GM12878 (cell line): ENCODE data around the gene PLXNA4. TPM values are rescaled to one million over a fixed set of nuclear protein-coding genes. Genes with fewer than 3 reads are reported as not detected.

ENCODE experiments used
- ATAC-seq: fragments of 200-7000 bp; cut with Tn5 transposase; 3 replicates; pipeline ENCODE4 v1.9.1; 2020; ENCODE audit warnings: mild to moderate bottlenecking, moderate library complexity
- BruUV-seq: library from RNA; stranded (reverse); fragments of 400-500 nt; replicated peaks from 2 replicates; lab custom pipeline; 2021; lab: Mats Ljungman, UMichigan
- CTCF ChIA-PET: fragments of 300-600 bp; sonication (Branson Sonifier 250); formaldehyde crosslinking; extraction: SDS; loops from one replicate; lab custom pipeline; 2021; ENCODE audit warnings: inconsistent platforms; lab: Yijun Ruan, JAX
- POLR2A ChIA-PET: fragments of 350-600 bp; formaldehyde crosslinking; extraction: SDS; loops from one replicate; lab custom pipeline; 2021; ENCODE audit warnings: inconsistent platforms; lab: Charles Lee
- RAD21 ChIA-PET: fragments of 300-600 bp; sonication (Branson Sonifier 250); formaldehyde crosslinking; loops from one replicate; lab custom pipeline; 2023; ENCODE audit warnings: antibody characterized with exemption; ENCODE audit not compliant: unreplicated experiment; lab: Charles Lee
- SMC1A ChIA-PET: fragments of 300-600 bp; sonication (Branson Sonifier 250); formaldehyde crosslinking; loops from one replicate; lab custom pipeline; 2023; ENCODE audit not compliant: unreplicated experiment, uncharacterized antibody; lab: Charles Lee
- DNase-seq: peaks from one replicate; pipeline ENCODE4 v3.0.0-alpha.2; 2011; ENCODE audit warnings: low read depth, low spot score
- FAIRE-seq: peaks from 3 replicates; lab custom pipeline; 2011; peaks lifted over from hg19 to GRCh38; lab: Jason Lieb, UNC
- H2AFZ ChIP-seq: 2 replicates; pipeline ENCODE4 v1.6.0; 2011; ENCODE audit warnings: low read depth, low read length, control low read depth; ENCODE audit not compliant: control insufficient read depth
- H3K27ac ChIP-seq: 2 replicates; pipeline ENCODE4 v1.5.1; 2011; ENCODE audit warnings: control low read depth; ENCODE audit not compliant: control insufficient read depth, insufficient read depth
- H3K27me3 ChIP-seq, 2 experiments: replicated peaks in 1 of 2; 2 replicates each; pipeline versions ENCODE4 v1.6.0 to v1.6.1; 2011; ENCODE audit warnings: low read length in 1 of 2; ENCODE audit not compliant: control insufficient read depth in 2 of 2, insufficient read depth in 2 of 2
- H3K36me3 ChIP-seq, 2 experiments: 2 replicates each; pipeline ENCODE4 v1.5.1; 2011; ENCODE audit warnings: low read length in 1 of 2; ENCODE audit not compliant: control insufficient read depth in 2 of 2, insufficient read depth in 2 of 2
- H3K4me1 ChIP-seq: 2 replicates; pipeline ENCODE4 v1.6.1; 2011; ENCODE audit warnings: mild to moderate bottlenecking, low read length, moderate library complexity, mixed read lengths; ENCODE audit not compliant: control insufficient read depth, insufficient read depth
- H3K4me2 ChIP-seq: 2 replicates; pipeline ENCODE4 v1.6.0; 2011; ENCODE audit warnings: control low read depth; ENCODE audit not compliant: control insufficient read depth, insufficient read depth
- H3K4me3 ChIP-seq: fragments of 200-600 bp; sonication (generic); 2 replicates; pipeline ENCODE4 v1.5.1; 2016
- H3K79me2 ChIP-seq: 2 replicates; pipeline ENCODE4 v1.6.0; 2011; ENCODE audit warnings: low read length; ENCODE audit not compliant: control insufficient read depth, insufficient read depth
- H3K9ac ChIP-seq: 2 replicates; pipeline ENCODE4 v1.8.0; 2011; ENCODE audit warnings: low read length, control low read depth, mixed read lengths; ENCODE audit not compliant: control insufficient read depth, insufficient read depth
- H3K9me3 ChIP-seq: replicated peaks from 3 replicates; pipeline ENCODE4 v1.5.1; 2011; ENCODE audit warnings: mild to moderate bottlenecking, low read length; ENCODE audit not compliant: control insufficient read depth, insufficient read depth
- H4K20me1 ChIP-seq: 2 replicates; pipeline ENCODE4 v1.6.0; 2011; ENCODE audit not compliant: control insufficient read depth, insufficient read depth
- BCL3 ChIP-seq: IDR thresholded peaks from 2 replicates; pipeline ENCODE4 v1.6.1; 2011; ENCODE audit warnings: borderline replicate concordance, low read depth, mild to moderate bottlenecking, moderate library complexity, low read length; ENCODE audit not compliant: insufficient read depth, poor library complexity, severe bottlenecking
- CBFB ChIP-seq: IDR thresholded peaks from 2 replicates; pipeline ENCODE4 v1.6.1; 2016; ENCODE audit warnings: antibody characterized with exemption, low read depth
- CEBPB ChIP-seq, 2 experiments: fragments of 150-350 bp in 1 of 2; IDR thresholded peaks; 2 replicates each; pipeline ENCODE4 v1.6.1; 2012 to 2014; ENCODE audit warnings: low read depth in 2 of 2, low read length in 2 of 2, borderline replicate concordance in 1 of 2, inconsistent platforms in 1 of 2
- CHD1 ChIP-seq: IDR thresholded peaks from 2 replicates; pipeline ENCODE4 v1.6.1; 2012; ENCODE audit warnings: low read depth, low read length, improper control_type of control experiment
- NR2C1 ChIP-seq: fragments of 450-650 bp; IDR thresholded peaks from 2 replicates; pipeline ENCODE4 v1.6.1; 2017; ENCODE audit warnings: antibody characterized with exemption, mild to moderate bottlenecking, moderate library complexity
- PAX8 ChIP-seq: fragments of 450-650 bp; IDR thresholded peaks from 2 replicates; pipeline ENCODE4 v1.6.1; 2017; ENCODE audit warnings: mild to moderate bottlenecking, moderate library complexity
- RELA ChIP-seq: fragments of 450-650 bp; IDR thresholded peaks from 2 replicates; pipeline ENCODE4 v1.8.0; 2014; ENCODE audit warnings: borderline replicate concordance; ENCODE audit not compliant: partially characterized antibody
- SREBF1 ChIP-seq: IDR thresholded peaks from 2 replicates; pipeline ENCODE4 v1.6.1; 2012; ENCODE audit warnings: mild to moderate bottlenecking, low read length
- SRF ChIP-seq, 2 experiments: IDR thresholded peaks; 2 replicates each; pipeline ENCODE4 v1.6.1; 2011; ENCODE audit warnings: low read depth in 2 of 2, low read length in 2 of 2, mild to moderate bottlenecking in 1 of 2, moderate library complexity in 1 of 2
- TCF12 ChIP-seq: IDR thresholded peaks from 2 replicates; pipeline ENCODE4 v1.6.1; 2011; ENCODE audit warnings: low read depth, mild to moderate bottlenecking, low read length
- ZNF217 ChIP-seq: fragments of 450-650 bp; IDR thresholded peaks from 2 replicates; pipeline ENCODE4 v1.6.1; 2017; ENCODE audit warnings: antibody characterized with exemption, mild to moderate bottlenecking
- ZNF384 ChIP-seq: IDR thresholded peaks from 2 replicates; pipeline ENCODE4 v1.6.1; 2012; ENCODE audit warnings: low read depth, mild to moderate bottlenecking, low read length, improper control_type of control experiment, borderline replicate concordance
- WGBS: methylation state at CpG from one replicate; pipeline ENCODE4 v1.1.6; 2016; ENCODE audit warnings: low lambda C conversion rate; ENCODE audit not compliant: insufficient replicate concordance, insufficient coverage; ENCODE audit errors: missing lambda C conversion rate; 5-methylcytosine and 5-hydroxymethylcytosine counted together
- in situ Hi-C: fragments of 300-500 bp; cut with MboI; formaldehyde crosslinking; loops from 9 replicates; pipeline ENCODE4 v1.14.3; 2018; ENCODE audit warnings: mixed read lengths
- intact Hi-C: fragments of 100-400 bp; cut with micrococcal nuclease; formaldehyde crosslinking; loops from one replicate; pipeline ENCODE4 v1.14.2; 2022; ENCODE audit not compliant: unreplicated experiment
- polyA plus RNA-seq, 11 experiments: library from polyadenylated mRNA; depleted of rRNA in 4 of 11; unstranded in 6 of 11; stranded (reverse) in 5 of 11; fragments of >200 nt; fragmentation: Nextera tagmentation in 4 of 11; fragmentation: Illumina TruSeq in 1 of 11; extraction: Ambion mirVana in 4 of 11; extraction: Trizol in 1 of 11; gene quantifications; 1 replicate in 1 of 11; 2 replicates in 10 of 11; pipeline versions ENCODE4 v1.2.1 to v1.2.3, GENCODE V29; 2011 to 2016; ENCODE audit warnings: inconsistent platforms in 2 of 11, missing spikeins in 2 of 11, low read depth in 1 of 11
- total RNA-seq, 4 experiments: library from RNA; depleted of rRNA in 3 of 4; stranded (reverse); fragments of >200 nt in 3 of 4; fragmentation: Illumina TruSeq in 1 of 4; extraction: Trizol in 1 of 4; gene quantifications; 2 replicates each; pipeline versions ENCODE4 v1.2.1 to v1.2.3, GENCODE V29; 2013 to 2021
- TF ChIP-seq, protein P1 (sequence below): fragments of 450-650 bp; IDR thresholded peaks from 2 replicates; pipeline ENCODE4 v1.6.1; 2017; ENCODE audit warnings: mild to moderate bottlenecking, moderate library complexity
- TF ChIP-seq, protein P2 (sequence below): fragments of 450-650 bp; formaldehyde crosslinking; IDR thresholded peaks from 2 replicates; pipeline ENCODE4 v1.4.0; 2020; ENCODE audit warnings: mild to moderate bottlenecking, moderate library complexity

The PLXNA4 gene
- total and polyA plus RNA-seq, 10 of the 15 experiments (the other 5 are each of a cell fraction or from before 2014, with no cell fraction given) = 0.03 TPM; not detected in 9

DNA sequence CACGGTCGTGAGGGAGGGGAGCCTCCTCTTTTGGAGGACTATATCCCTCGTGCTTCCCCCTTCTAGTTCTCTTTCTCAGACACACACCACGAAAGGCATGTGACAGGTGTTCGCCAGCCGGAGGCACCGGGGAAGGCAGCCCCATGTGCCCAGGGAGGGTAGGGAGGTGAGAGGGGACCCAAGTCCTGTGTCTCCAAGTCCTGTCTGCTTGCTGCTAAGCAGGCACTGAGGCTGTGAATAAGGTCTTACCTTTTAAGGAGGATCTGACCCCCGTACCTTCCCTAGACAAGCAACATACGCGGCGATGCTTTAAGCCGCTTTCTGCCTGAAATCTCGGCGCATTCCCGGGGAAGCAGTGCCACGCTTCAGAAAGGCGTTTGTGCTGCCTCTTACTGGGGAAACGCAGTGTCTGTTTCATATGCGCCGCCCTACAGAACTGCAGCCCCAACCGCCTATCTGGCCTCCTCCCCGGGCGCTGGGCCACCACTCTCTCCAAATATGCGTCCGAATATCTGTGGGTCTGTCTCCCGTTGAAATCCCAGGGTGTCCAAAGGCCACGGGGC is 770 bp downstream of the PLXNA4 start (continued):
- TF ChIP-seq, protein P1, sequence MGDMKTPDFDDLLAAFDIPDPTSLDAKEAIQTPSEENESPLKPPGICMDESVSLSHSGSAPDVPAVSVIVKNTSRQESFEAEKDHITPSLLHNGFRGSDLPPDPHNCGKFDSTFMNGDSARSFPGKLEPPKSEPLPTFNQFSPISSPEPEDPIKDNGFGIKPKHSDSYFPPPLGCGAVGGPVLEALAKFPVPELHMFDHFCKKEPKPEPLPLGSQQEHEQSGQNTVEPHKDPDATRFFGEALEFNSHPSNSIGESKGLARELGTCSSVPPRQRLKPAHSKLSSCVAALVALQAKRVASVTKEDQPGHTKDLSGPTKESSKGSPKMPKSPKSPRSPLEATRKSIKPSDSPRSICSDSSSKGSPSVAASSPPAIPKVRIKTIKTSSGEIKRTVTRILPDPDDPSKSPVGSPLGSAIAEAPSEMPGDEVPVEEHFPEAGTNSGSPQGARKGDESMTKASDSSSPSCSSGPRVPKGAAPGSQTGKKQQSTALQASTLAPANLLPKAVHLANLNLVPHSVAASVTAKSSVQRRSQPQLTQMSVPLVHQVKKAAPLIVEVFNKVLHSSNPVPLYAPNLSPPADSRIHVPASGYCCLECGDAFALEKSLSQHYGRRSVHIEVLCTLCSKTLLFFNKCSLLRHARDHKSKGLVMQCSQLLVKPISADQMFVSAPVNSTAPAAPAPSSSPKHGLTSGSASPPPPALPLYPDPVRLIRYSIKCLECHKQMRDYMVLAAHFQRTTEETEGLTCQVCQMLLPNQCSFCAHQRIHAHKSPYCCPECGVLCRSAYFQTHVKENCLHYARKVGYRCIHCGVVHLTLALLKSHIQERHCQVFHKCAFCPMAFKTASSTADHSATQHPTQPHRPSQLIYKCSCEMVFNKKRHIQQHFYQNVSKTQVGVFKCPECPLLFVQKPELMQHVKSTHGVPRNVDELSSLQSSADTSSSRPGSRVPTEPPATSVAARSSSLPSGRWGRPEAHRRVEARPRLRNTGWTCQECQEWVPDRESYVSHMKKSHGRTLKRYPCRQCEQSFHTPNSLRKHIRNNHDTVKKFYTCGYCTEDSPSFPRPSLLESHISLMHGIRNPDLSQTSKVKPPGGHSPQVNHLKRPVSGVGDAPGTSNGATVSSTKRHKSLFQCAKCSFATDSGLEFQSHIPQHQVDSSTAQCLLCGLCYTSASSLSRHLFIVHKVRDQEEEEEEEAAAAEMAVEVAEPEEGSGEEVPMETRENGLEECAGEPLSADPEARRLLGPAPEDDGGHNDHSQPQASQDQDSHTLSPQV = no peak
- TF ChIP-seq CBFB = no peak
- no peak for TF ChIP-seq NR2C1
- no peak for TF ChIP-seq PAX8
- TF ChIP-seq CEBPB (IDR thresholded peaks at IDR 0.05; ENCODE audit: borderline replicate concordance in 1 of 2, low read depth in 2 of 2, low read length in 2 of 2) = no peak

- Histone ChIP-seq H3K27me3 (peaks cover 21 to 22% of the 10 kb centered on the region in 2 experiments), H3K4me1 (no peaks in the 10 kb centered on the region), H3K4me3 (no peak overlapping the region), H3K36me3 (no peaks in the 10 kb centered on the region), H3K4me2 (no peak overlapping the region), H4K20me1 (no peaks in the 10 kb centered on the region), H3K9me3 (no peaks in the 10 kb centered on the region), H2AFZ (no peak overlapping the region), H3K27ac (no peak overlapping the region), H3K9ac (no peak overlapping the region), H3K79me2 (no peaks in the 10 kb centered on the region)
- POLR2A ChIA-PET = no interaction called here
- intact Hi-C loops (no loop called here), in situ Hi-C loops (loop anchor here (5.0 kb wide), 1 partner anchor 257 kb away; no protein-coding TSS in a partner anchor)
- CTCF ChIA-PET = interaction anchor here (1.0 kb wide), 1 partner anchor 256 kb away, joined by 3 read pairs; no protein-coding TSS in a partner anchor
- SMC1A ChIA-PET = interaction anchor here (0.8 kb wide), 1 partner anchor 17 kb away, joined by 3 read pairs; no protein-coding TSS in a partner anchor
- 29% methylated on average over 8 of the region's 8 CpGs for WGBS
- FAIRE-seq = no peak
- DNase-seq = no peak
- ATAC-seq = no peak
- RAD21 ChIA-PET = no interaction called here
- BruUV-seq = no TSS peak
- TF ChIP-seq, protein P2, sequence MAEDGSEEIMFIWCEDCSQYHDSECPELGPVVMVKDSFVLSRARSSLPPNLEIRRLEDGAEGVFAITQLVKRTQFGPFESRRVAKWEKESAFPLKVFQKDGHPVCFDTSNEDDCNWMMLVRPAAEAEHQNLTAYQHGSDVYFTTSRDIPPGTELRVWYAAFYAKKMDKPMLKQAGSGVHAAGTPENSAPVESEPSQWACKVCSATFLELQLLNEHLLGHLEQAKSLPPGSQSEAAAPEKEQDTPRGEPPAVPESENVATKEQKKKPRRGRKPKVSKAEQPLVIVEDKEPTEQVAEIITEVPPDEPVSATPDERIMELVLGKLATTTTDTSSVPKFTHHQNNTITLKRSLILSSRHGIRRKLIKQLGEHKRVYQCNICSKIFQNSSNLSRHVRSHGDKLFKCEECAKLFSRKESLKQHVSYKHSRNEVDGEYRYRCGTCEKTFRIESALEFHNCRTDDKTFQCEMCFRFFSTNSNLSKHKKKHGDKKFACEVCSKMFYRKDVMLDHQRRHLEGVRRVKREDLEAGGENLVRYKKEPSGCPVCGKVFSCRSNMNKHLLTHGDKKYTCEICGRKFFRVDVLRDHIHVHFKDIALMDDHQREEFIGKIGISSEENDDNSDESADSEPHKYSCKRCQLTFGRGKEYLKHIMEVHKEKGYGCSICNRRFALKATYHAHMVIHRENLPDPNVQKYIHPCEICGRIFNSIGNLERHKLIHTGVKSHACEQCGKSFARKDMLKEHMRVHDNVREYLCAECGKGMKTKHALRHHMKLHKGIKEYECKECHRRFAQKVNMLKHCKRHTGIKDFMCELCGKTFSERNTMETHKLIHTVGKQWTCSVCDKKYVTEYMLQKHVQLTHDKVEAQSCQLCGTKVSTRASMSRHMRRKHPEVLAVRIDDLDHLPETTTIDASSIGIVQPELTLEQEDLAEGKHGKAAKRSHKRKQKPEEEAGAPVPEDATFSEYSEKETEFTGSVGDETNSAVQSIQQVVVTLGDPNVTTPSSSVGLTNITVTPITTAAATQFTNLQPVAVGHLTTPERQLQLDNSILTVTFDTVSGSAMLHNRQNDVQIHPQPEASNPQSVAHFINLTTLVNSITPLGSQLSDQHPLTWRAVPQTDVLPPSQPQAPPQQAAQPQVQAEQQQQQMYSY (CRISPR knock-in tag) = no peak
- no peak for TF ChIP-seq BCL3
- TF ChIP-seq ZNF384 = no peak
- TF ChIP-seq TCF12 = no peak
- TF ChIP-seq CHD1 = no peak
- TF ChIP-seq RELA = no peak
- no peak for TF ChIP-seq SRF (IDR thresholded peaks at IDR 0.05; ENCODE audit: low read depth in 2 of 2, low read length in 2 of 2)
- no peak for TF ChIP-seq ZNF217
- no peak for TF ChIP-seq SREBF1
These were observed 2.0 kb downstream of the PLXNA4 start for GRCh38 chr7:132574223-132574622.
